Panc1 (cell line): ENCODE results near the gene ANO1. TPM values are rescaled to one million over a fixed set of nuclear protein-coding genes. Genes with fewer than 3 reads are reported as not detected.
A peak's percentile ranks its signal among the peaks of the same experiment; 100 is the strongest.

ENCODE experiments used
- ATAC-seq: fragments of 200-7000 bp; cut with Tn5 transposase; 2 replicates; pipeline ENCODE4 v1.9.1; 2020; ENCODE audit warnings: mild to moderate bottlenecking, moderate library complexity
- BruUV-seq: library from RNA; stranded (reverse); fragments of 400-500 nt; replicated peaks from 2 replicates; lab custom pipeline; 2021; lab: Mats Ljungman, UMichigan
- CTCF ChIA-PET: fragments of 300-600 bp; sonication (Branson Sonifier 250); formaldehyde crosslinking; loops from one replicate; lab custom pipeline; 2022; ENCODE audit warnings: antibody characterized with exemption; lab: Charles Lee
- POLR2A ChIA-PET: fragments of 300-600 bp; sonication (Branson Sonifier 250); formaldehyde crosslinking; loops from one replicate; lab custom pipeline; 2022; ENCODE audit warnings: antibody characterized with exemption; lab: Charles Lee
- DNase-seq: peaks from one replicate; pipeline ENCODE4 v3.0.0-alpha.2; 2010; ENCODE audit warnings: low read depth, low spot score
- H3K27ac ChIP-seq: 2 replicates; pipeline ENCODE4 v1.5.1; 2011; ENCODE audit warnings: mild to moderate bottlenecking, low read length, inconsistent platforms
- H3K27me3 ChIP-seq: fragments of 200-500 bp; sonication (Bioruptor generic); 2 replicates; pipeline ENCODE4 v1.6.0; 2014; ENCODE audit warnings: low read length, inconsistent platforms; ENCODE audit not compliant: control insufficient read depth, insufficient read depth
- H3K36me3 ChIP-seq: fragments of 200-500 bp; sonication (Bioruptor generic); 2 replicates; pipeline ENCODE4 v1.5.1; 2014; ENCODE audit warnings: inconsistent platforms, mild to moderate bottlenecking, low read length, moderate library complexity; ENCODE audit not compliant: control insufficient read depth, insufficient read depth
- H3K4me1 ChIP-seq: 2 replicates; pipeline ENCODE4 v1.5.1; 2011; ENCODE audit warnings: inconsistent platforms, mild to moderate bottlenecking, low read length, moderate library complexity; ENCODE audit not compliant: control insufficient read depth, insufficient read depth
- H3K4me3 ChIP-seq, 2 experiments: 2 replicates each; pipeline ENCODE4 v1.5.1; 2011 to 2012; ENCODE audit warnings: low read depth in 2 of 2, low read length in 2 of 2, mild to moderate bottlenecking in 2 of 2, inconsistent platforms in 1 of 2, moderate library complexity in 1 of 2
- H3K9me3 ChIP-seq: fragments of 200-500 bp; sonication (Bioruptor generic); 2 replicates; pipeline ENCODE4 v1.5.1; 2014; ENCODE audit warnings: low read depth, mild to moderate bottlenecking, inconsistent platforms, low read length, moderate library complexity; ENCODE audit not compliant: control insufficient read depth, insufficient read depth
- POLR2AphosphoS5 ChIP-seq: IDR thresholded peaks from 2 replicates; pipeline ENCODE4 v1.6.1; 2012; ENCODE audit warnings: mild to moderate bottlenecking, low read depth, low read length, moderate library complexity
- SIN3A ChIP-seq: IDR thresholded peaks from 2 replicates; pipeline ENCODE4 v1.6.1; 2012; ENCODE audit warnings: low read depth, mild to moderate bottlenecking, low read length, moderate library complexity, borderline replicate concordance; ENCODE audit not compliant: insufficient read depth
- in situ Hi-C: cut with HindIII; loops from 2 replicates; pipeline ENCODE4 v1.10.0; 2016; ENCODE audit warnings: low sequenced_read_pairs, low pct_unique_long_range_greater_than_20kb
- intact Hi-C: fragments of 100-400 bp; cut with micrococcal nuclease; formaldehyde crosslinking; loops from one replicate; pipeline ENCODE4 v1.10.0; 2022; ENCODE audit not compliant: unreplicated experiment
- total RNA-seq: library from RNA; stranded (reverse); gene quantifications from one replicate; pipeline ENCODE4 v1.2.1, GENCODE V29; 2021; ENCODE audit not compliant: unreplicated experiment

The ANO1 gene
- total RNA-seq, 1 experiment from 2014 or later = 2.3 TPM

GRCh38 chr11:70233962-70234361 lies 155.8 kb downstream of the ANO1 start:
- intact Hi-C loops (no loop called here), in situ Hi-C loops (no loop called here)
- DNase-seq (no peak), ATAC-seq (no peak)
- TF ChIP-seq SIN3A = no peak
- TF ChIP-seq POLR2AphosphoS5 = no peak
- no peaks in the 10 kb centered on the region; the same call in 1 of the 2 replicates for H3K9me3 ChIP-seq
- H3K27ac ChIP-seq = peak overlapping the region; percentile 78
- BruUV-seq = no TSS peak
- H3K4me1 ChIP-seq = peaks cover 13% of the 10 kb centered on the region
- H3K36me3 ChIP-seq = no peaks in the 10 kb centered on the region
- CTCF ChIA-PET = no interaction called here
- POLR2A ChIA-PET = no interaction called here
- peak overlapping the region in 1 of 2 experiments; percentile 12; a peak in 1 of 4 replicates for H3K4me3 ChIP-seq
- H3K27me3 ChIP-seq = no peaks in the 10 kb centered on the region

Other genes with a start within 250 kb of the ANO1 start
- 47.3 TPM for gene FADD, start 125.0 kb downstream of the ANO1 start, total RNA-seq
- gene PPFIA1, start 192.4 kb downstream of the ANO1 start, total RNA-seq = 101 TPM